Mononuclear cell (primary cell): ENCODE results near the gene TAF11L5. TPM values are rescaled to one million over a fixed set of nuclear protein-coding genes. Genes with fewer than 3 reads are reported as not detected.
"Not testable (repeated sequence)": the region's sequence is repeated elsewhere in the genome, so short reads cannot be mapped to it uniquely, and the experiment has no call there.

Experiments
- H3K27me3 ChIP-seq: 2 replicates; pipeline ENCODE4 v1.6.0; 2011; ENCODE audit warnings: low read length, control low read depth; ENCODE audit not compliant: insufficient read depth
- H3K4me1 ChIP-seq: 2 replicates; pipeline ENCODE4 v1.5.1; 2011; ENCODE audit warnings: mild to moderate bottlenecking, low read length, control low read depth; ENCODE audit not compliant: insufficient read depth
- H3K4me3 ChIP-seq: 2 replicates; pipeline ENCODE4 v1.5.1; 2011; ENCODE audit warnings: mild to moderate bottlenecking, low read length, moderate library complexity
- H3K9me3 ChIP-seq: 2 replicates; pipeline ENCODE4 v1.5.1; 2011; ENCODE audit warnings: low read depth, mild to moderate bottlenecking, control low read depth, low read length
- total RNA-seq: library from RNA; depleted of rRNA; stranded (reverse); fragments of >200 nt; gene quantifications from one replicate; pipeline ENCODE4 v1.2.3, GENCODE V29; 2012

The TAF11L5 gene
- total RNA-seq = not detected

DNA sequence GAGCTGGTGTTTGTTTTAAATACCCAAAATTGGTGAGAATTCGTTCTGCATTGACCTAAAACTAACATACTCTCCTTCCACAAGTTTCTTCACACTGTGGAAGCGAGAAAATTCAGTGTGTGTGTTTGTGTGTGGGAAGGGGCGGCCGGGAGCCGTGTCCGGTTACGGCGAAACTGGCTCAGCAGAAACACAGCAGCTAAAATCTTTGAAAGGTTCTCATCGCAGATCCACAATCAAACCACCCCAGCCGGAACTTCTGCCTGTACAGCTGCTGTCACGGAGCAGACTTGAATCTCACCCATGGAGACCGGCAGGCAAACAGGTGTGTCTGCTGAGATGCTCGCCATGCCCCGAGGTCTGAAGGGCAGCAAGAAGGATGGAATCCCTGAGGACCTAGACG is at the start of gene TAF11L5:
TSS of gene TAF11L5 (plus strand) at position 301 of the 400 bp plus-strand sequence.
- H3K27me3 ChIP-seq, H3K9me3 ChIP-seq, H3K4me1 ChIP-seq, H3K4me3 ChIP-seq: not testable (repeated sequence)

DNA sequence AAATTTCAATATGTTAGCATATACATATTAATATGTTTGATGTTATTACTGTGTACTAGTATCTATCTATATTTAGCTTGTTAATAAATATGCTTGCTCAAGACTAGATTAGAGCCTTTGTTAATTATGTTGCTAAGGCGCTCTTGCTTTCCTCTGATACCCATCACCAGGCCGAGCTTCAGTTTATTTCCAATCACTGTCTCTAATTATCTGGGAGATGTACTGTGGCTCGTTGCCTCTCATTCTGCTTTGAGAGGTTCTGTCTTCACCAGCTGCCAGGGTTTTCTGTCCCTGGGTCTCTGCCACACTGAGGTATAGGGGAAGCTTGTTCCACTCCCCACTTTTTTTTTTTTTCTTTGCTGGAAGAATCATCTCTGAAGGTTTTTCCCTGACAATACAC is 48.0 kb upstream of the TAF11L5 start:
- H3K4me1 ChIP-seq = no peaks in the 10 kb centered on the region
- H3K9me3 ChIP-seq = no peaks in the 10 kb centered on the region
- no peaks in the 10 kb centered on the region for H3K27me3 ChIP-seq
- H3K4me3 ChIP-seq = no peak overlapping the region

DNA sequence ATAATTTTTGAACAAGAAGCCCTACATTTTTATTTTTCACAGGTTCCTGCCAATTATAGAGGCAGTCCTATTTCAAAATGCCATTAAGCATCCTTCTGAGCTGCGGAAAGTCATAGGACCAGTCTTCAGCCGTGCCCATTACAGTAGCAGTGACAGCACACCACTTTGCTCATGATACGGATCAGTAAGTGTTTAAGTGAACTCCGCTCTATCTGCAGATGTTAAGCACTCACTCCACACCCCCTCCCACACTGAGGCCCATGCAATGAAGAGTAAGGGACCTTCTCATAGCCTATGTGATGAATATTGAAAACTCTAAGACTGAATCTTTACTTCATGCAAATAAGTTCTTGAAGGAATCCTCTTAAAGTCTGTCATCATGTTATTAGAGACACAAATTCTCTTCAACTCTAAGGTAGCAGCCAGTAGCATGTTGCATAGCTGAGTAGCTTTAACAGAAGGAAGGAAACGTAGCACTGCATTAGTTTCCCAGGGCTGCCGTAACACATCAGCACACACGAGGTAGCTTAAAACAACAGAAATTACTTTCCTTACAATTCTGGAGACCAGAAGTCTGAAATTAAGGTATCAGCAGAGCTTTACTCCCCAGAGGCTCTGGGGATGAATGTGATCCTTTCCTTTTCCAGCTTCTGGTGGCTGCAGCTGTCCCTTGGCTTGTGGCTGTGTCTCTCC is 47.3 kb upstream of the TAF11L5 start:
- H3K4me3 ChIP-seq = no peak overlapping the region
- H3K27me3 ChIP-seq = no peaks in the 10 kb centered on the region
- H3K9me3 ChIP-seq = no peaks in the 10 kb centered on the region
- H3K4me1 ChIP-seq = no peaks in the 10 kb centered on the region

DNA sequence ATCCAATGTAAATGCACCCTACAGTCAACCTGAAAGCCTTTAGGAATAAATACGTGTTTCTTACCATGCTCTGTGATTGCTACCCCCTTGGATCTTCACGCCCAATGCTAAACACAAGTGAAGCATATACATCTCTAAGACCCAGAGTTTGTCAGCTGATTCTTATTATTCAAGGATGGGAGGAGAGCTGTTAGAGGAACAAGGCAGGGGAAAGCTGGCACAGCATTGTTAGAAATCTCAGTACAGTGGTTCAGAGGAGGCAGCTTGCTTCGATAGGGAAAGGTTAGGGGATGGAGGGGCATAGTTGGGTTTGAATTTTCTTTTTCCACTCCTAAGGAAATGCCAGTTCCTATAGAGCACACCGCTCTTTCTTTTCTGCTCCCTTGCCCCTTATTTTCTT is 43.7 kb upstream of the TAF11L5 start:
- Histone ChIP-seq H3K9me3 (no peaks in the 10 kb centered on the region), H3K4me1 (no peaks in the 10 kb centered on the region), H3K4me3 (no peak overlapping the region), H3K27me3 (no peaks in the 10 kb centered on the region)

DNA sequence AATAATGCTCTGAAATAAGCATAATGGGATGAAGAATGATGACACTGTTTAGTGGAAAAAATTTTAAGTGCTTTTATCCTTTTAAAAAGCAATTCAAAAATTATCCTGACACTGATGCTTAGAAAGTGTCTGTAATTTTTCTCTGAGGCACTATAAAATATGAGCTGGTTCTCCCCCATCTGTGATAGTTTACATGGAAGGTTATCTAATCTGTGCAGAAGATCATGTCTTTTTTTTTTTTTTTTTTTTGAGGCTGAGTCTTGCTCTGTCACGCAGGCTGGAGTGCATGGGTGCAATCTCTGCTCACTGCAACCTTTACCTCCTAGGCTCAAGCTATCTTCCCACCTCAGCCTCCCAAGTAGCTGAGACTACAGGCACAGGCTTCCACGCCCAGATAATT is 42.2 kb upstream of the TAF11L5 start:
- Histone ChIP-seq H3K27me3 (no peaks in the 10 kb centered on the region), H3K9me3 (no peaks in the 10 kb centered on the region), H3K4me3 (no peak overlapping the region), H3K4me1 (no peaks in the 10 kb centered on the region)

DNA sequence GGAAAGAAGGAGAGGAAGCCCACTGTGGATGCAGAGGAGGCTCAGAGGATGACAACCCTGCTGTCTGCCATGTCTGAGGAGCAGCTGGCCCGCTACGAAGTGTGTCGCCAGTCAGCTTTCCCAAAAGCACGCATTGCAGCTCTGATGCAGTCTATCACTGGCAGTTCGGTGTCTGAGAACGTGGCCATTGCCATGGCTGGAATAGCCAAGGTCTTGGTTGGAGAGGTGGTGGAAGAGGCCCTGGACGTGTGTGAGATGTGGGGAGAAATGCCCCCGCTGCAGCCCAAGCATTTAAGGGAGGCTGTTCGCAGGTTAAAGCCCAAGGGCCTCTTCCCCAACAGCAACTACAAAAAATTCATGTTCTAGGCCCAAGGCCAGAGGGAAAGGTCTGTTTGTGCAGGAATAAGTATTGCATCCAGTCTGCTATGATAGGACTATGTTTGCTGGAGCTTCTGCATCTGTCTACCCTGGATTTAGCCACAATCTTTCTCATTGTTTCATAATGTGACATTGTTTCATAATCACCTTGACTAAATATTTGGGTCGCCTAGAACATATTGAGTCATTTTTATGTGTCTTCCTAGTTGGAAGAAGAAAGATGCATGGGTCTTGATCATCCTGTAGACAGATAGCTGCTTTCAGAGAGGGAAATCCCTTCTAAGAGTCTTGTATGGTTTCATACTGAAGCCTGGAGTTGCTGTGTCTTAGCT is 38.4 kb upstream of the TAF11L5 start:
- H3K4me3 ChIP-seq, H3K4me1 ChIP-seq, H3K9me3 ChIP-seq: not testable (repeated sequence)

DNA sequence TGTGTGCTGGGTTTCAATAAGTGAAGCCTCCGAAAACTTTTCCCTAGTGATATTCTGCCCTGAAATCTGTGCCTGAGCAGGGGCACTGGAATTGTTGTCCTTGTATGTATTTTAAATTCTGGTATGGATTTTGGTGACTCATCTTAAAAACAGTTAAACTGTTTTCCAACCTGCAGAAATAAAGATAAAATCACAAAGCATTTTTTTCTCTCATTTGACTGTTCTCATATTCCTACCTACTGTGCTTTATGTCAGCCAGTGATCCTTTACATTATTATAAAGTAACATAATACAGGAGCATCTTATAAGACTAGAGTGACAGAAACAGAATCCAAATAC is 37.9 kb upstream of the TAF11L5 start:
- H3K4me1 ChIP-seq = no peaks in the 10 kb centered on the region
- H3K9me3 ChIP-seq = no peaks in the 10 kb centered on the region
- no peak overlapping the region for H3K4me3 ChIP-seq
- H3K27me3 ChIP-seq = no peaks in the 10 kb centered on the region

More for the DNA sequence above, 38.4 kb upstream of the TAF11L5 start:
- H3K27me3 ChIP-seq = not testable (repeated sequence)

DNA sequence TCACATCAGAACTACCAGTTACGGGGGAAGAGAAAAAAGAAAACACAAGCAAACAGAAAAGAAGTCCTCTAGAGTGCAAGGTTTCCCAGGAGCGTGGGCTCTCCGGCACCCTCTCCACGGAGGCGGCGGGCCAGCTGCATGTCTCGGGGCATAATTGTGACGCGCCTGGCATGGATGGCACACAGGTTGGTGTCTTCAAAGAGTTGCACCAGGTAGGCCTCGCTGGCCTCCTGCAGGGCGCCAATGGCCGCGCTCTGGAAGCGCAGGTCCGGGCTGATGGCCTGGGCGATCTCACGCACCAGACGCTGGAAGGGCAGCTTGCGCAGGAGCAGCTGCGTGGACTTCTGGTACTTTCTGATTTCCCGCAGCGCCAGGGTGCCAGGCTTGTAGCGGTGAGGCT is 33.8 kb upstream of the TAF11L5 start:
- not testable (repeated sequence) for H3K9me3 ChIP-seq, H3K4me1 ChIP-seq, H3K4me3 ChIP-seq, H3K27me3 ChIP-seq

DNA sequence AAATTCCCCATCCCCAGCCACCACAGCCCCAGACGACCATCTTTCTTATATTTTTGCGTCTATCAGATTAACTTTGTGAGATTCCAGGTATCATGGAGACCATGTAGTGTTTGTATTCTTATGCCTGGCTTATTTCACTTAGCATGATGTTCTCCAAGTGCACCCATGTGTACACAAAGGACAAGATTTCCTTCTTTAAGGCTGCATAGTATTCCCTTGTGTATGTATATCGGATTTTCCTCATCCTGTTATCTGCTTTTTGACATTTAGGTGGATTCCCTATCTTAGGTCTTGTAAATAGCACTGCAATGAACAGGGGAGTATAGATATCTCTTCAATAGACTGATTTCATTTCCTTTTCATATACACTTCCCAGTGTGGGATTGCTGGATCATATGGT is 32.3 kb upstream of the TAF11L5 start:
- peaks cover 4% of the 10 kb centered on the region for H3K9me3 ChIP-seq
- H3K4me3 ChIP-seq = no peak overlapping the region
- no peaks in the 10 kb centered on the region for H3K4me1 ChIP-seq
- no peaks in the 10 kb centered on the region for H3K27me3 ChIP-seq

DNA sequence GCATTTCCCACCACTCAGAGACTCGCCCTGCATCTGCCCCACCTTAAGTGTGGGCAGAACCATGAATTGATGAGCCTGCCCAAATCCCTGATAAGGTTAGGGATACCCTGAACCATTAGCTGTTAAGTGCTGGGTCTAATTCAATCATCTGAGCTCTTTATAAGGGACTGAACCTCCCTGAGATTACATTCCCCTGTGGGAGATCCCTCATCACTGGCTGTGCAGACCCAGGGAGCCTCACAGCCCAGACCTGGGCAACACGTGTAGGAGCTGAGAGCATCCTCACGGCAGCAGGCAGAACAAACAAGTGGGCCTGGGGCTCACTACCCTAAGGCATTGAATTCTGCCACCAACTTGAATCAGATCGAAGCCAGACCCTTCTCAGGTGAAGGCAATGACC is 27.6 kb upstream of the TAF11L5 start:
- Histone ChIP-seq H3K4me3 (no peak overlapping the region), H3K27me3 (no peaks in the 10 kb centered on the region), H3K9me3 (peaks cover 3% of the 10 kb centered on the region), H3K4me1 (no peaks in the 10 kb centered on the region)

DNA sequence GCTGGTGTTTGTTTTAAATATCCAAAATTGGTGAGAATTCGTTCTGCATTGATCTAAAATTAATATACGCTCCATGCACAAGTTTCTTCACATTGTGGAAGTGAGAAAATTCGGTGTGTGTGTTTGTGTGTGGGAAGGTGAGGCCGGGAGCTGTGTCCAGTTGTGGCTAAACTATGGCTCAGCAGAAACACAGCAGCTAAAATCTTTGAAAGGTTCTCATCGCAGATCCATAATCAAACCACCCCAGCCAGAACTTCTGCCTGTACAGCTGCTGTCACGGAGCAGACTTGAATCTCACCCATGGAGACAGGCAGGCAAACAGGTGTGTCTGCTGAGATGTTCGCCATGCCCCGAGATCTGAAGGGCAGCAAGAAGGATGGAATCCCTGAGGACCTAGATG is 27.1 kb upstream of the TAF11L5 start, which contains the start of gene TAF11L2:
TSS of gene TAF11L2 (plus strand) at position 301 of the 400 bp plus-strand sequence.
- H3K4me3 ChIP-seq, H3K4me1 ChIP-seq, H3K27me3 ChIP-seq, H3K9me3 ChIP-seq: not testable (repeated sequence)

DNA sequence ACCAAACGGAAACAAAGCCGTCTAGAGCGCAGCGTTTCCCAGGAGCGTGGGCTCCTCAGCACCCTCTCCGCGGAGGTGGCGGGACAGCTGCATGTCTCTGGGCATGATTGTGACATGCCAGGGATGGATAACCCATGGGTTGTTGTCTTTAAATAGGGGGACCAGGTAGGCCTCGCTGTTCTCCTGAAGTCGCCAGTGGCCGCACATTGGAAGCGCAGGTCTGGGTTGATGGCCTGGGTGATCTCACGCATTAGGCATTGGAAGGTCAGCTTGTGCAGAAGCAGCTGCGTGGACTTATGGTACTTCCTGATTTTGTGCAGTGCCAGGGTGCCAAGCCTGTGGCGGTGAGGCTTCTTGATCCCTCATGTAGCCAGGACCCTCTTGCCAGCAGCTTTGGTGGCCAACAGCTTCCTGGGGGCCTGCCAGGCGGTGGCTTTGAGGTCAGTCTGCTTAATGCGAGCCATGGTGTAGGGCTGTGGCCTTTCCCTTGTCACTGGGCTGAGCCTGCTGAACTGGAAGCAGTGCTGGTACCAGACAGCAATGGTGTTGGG is 13.2 kb upstream of the TAF11L5 start:
- H3K4me1 ChIP-seq = no peaks in the 10 kb centered on the region
- no peaks in the 10 kb centered on the region for H3K9me3 ChIP-seq
- no peak overlapping the region for H3K4me3 ChIP-seq
- no peaks in the 10 kb centered on the region for H3K27me3 ChIP-seq

DNA sequence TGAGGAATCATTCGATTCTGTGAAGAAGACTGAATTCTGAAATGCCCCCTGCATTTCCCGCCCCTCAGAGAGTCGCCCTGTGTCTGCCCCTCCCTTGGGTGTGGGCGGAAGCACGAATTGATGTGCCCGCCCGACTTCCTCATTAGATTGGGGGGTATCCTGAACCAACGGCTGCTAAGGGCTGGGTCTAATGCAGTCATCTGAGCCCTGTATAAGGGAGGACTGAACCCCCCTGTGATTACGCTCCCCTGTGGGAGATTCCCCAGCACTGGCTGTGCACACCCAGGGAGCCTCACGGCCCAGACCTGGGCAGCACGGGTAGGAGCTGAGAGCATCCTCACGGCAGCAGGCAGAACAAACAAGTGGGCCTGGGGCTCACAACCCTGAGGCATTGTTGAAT is 7.5 kb upstream of the TAF11L5 start:
- H3K4me1 ChIP-seq, H3K9me3 ChIP-seq, H3K27me3 ChIP-seq, H3K4me3 ChIP-seq: not testable (repeated sequence)

DNA sequence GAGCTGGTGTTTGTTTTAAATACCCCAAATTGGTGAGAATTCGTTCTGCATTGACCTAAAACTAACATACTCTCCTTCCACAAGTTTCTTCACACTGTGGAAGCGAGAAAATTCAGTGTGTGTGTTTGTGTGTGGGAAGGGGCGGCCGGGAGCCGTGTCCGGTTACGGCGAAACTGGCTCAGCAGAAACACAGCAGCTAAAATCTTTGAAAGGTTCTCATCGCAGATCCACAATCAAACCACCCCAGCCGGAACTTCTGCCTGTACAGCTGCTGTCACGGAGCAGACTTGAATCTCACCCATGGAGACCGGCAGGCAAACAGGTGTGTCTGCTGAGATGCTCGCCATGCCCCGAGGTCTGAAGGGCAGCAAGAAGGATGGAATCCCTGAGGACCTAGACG is 7.0 kb upstream of the TAF11L5 start, which contains the start of gene TAF11L3:
TSS of gene TAF11L3 (plus strand) at position 301 of the 400 bp plus-strand sequence.
- not testable (repeated sequence) for H3K9me3 ChIP-seq, H3K4me3 ChIP-seq, H3K4me1 ChIP-seq, H3K27me3 ChIP-seq

DNA sequence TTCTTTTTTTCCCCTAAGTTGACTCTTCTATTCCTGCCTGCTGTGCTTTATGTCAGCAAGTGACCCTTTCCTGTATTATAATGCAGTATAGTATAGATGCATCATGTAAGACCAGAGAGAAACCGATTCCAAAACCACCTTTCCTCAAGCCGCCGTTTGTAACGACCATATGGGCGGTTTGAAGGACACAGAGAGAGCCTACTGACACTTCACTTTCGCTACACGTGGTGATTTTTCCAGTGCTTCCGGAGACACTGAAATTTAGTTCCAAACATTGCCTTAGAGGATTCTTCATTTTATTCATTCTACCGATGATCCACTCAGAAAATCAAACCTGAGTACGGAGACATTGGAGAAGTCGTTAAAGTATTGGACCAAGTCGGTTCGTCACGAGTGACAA is 5.5 kb upstream of the TAF11L5 start:
- H3K27me3 ChIP-seq, H3K4me3 ChIP-seq, H3K4me1 ChIP-seq, H3K9me3 ChIP-seq: not testable (repeated sequence)

DNA sequence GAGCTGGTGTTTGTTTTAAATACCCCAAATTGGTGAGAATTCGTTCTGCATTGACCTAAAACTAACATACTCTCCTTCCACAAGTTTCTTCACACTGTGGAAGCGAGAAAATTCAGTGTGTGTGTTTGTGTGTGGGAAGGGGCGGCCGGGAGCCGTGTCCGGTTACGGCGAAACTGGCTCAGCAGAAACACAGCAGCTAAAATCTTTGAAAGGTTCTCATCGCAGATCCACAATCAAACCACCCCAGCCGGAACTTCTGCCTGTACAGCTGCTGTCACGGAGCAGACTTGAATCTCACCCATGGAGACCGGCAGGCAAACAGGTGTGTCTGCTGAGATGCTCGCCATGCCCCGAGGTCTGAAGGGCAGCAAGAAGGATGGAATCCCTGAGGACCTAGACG is 3.5 kb upstream of the TAF11L5 start, which contains the start of gene TAF11L4:
TSS of gene TAF11L4 (plus strand) at position 301 of the 400 bp plus-strand sequence.
- H3K4me1 ChIP-seq, H3K9me3 ChIP-seq, H3K27me3 ChIP-seq, H3K4me3 ChIP-seq: not testable (repeated sequence)
